HCT116 (cell line): ENCODE data around the gene ANXA2.

ENCODE experiments used
- EZH2phosphoT487 ChIP-seq: fragments of 200-600 bp; IDR thresholded peaks from 2 replicates; pipeline ENCODE4 v1.6.1; 2018; ENCODE audit warnings: antibody characterized with exemption, borderline replicate concordance
- TCF7L2 ChIP-seq: IDR thresholded peaks from 2 replicates; pipeline ENCODE4 v1.7.0; 2011; ENCODE audit warnings: borderline replicate concordance, inconsistent platforms; ENCODE audit not compliant: insufficient read depth, insufficient read length; ENCODE audit errors: extremely low read depth
- TF ChIP-seq, protein P1 (sequence below), 3 experiments: fragments of 200-600 bp in 1 of 3; sonication (generic) in 1 of 3; IDR thresholded peaks in 2 of 3; conservative IDR thresholded peaks in 1 of 3; 2 replicates each; pipeline ENCODE4 v1.5.1; 2012 to 2017; ENCODE audit warnings: low read depth in 2 of 3, low read length in 2 of 3, antibody characterized with exemption in 1 of 3, borderline replicate concordance in 1 of 3, control low read depth in 1 of 3, mild to moderate bottlenecking in 1 of 3, mixed read lengths in 1 of 3, mixed run types in 1 of 3, moderate library complexity in 1 of 3; ENCODE audit not compliant: insufficient read depth in 1 of 3

- no peak for TF ChIP-seq TCF7L2
- no peak for TF ChIP-seq EZH2phosphoT487
- TF ChIP-seq, protein P1, sequence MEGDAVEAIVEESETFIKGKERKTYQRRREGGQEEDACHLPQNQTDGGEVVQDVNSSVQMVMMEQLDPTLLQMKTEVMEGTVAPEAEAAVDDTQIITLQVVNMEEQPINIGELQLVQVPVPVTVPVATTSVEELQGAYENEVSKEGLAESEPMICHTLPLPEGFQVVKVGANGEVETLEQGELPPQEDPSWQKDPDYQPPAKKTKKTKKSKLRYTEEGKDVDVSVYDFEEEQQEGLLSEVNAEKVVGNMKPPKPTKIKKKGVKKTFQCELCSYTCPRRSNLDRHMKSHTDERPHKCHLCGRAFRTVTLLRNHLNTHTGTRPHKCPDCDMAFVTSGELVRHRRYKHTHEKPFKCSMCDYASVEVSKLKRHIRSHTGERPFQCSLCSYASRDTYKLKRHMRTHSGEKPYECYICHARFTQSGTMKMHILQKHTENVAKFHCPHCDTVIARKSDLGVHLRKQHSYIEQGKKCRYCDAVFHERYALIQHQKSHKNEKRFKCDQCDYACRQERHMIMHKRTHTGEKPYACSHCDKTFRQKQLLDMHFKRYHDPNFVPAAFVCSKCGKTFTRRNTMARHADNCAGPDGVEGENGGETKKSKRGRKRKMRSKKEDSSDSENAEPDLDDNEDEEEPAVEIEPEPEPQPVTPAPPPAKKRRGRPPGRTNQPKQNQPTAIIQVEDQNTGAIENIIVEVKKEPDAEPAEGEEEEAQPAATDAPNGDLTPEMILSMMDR (IDR thresholded peaks at IDR 0.05 in 2 of 3, conservative IDR thresholded peaks at IDR 0.05 in 1 of 3; ENCODE audit: borderline replicate concordance in 1 of 3, insufficient read depth in 1 of 3, low read depth in 2 of 3, low read length in 2 of 3): no peak
Observed at GRCh38 chr15:60344461-60344860, 53.3 kb downstream of the ANXA2 start.
